ENCODE data around the gene DHRS9.
"Not testable (repeated sequence)": the region's sequence is repeated elsewhere in the genome, so short reads cannot be mapped to it uniquely, and the experiment has no call there.

DHRS9 gene

GRCh38 chr2:169131587-169132512, 62.5 kb downstream of the DHRS9 start:
- DNase-seq (ENCODE audit: low spot score) (peak; percentile 76), FAIRE-seq (peak; percentile 90)

GRCh38 chr2:169134272-169134671, 64.9 kb downstream of the DHRS9 start:
- not testable (repeated sequence) for FAIRE-seq; DNase-seq (ENCODE audit: low spot score)

GRCh38 chr2:169136428-169136827, 67.1 kb downstream of the DHRS9 start:
- not testable (repeated sequence) for FAIRE-seq; DNase-seq (ENCODE audit: low spot score)

DNA sequence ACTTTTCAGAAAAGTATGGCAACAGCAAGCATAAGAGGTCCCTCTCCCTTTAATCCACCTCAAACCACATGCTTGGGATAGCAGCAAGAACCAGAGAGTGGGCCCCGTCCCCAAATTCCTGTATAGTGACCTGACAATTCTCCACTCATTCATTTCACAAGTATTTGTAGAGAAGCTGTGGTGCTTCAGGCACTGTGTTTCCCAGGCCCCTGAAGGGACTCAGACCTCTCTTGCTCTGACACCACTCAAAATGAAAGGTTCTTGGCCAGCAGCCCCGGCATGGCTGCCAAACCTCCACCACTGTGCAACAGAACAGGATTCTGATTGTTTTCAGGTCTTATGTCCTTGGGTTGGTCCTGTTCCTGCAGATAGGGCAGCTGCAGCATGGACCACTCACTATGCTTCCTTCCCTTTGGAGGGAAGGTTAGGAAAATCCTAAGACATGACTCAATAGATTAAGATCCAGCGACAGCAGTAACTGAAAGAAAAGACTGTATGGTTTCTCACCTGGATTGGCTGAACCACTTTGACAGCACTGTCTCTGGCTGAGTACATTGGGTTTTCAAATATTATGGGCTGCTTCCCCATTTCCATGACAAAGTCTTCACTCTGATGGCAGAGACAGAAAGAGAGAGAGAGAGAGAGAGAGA, 67.6 kb downstream of the DHRS9 start:
- FAIRE-seq, result no peak
- DNase-seq (ENCODE audit: low spot score), result no peak

GRCh38 chr2:169137924-169138323, 68.6 kb downstream of the DHRS9 start:
- DNase-seq (ENCODE audit: low spot score), result no peak
- FAIRE-seq, result no peak

DNA sequence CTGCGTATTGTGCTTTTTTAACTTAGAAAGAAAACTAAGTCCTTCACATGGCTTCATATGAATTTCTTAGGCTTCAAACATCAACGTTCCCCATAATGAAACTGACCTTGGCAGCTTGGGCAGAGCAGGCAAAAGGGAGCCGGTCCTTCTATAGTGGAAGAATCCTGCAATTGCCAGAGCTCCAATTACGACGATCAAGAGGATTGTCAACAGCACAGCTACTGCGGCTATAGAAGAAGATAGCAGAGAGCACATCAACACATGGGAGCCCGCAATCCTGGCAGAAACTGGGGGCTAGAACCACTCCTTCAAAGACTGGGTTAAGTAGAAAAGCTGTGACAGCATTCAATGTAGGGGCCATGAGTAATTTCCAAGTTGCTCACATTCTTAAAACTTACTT, 69.8 kb downstream of the DHRS9 start:
- DNase-seq (ENCODE audit: low spot score) (no peak), FAIRE-seq (no peak)

DNA sequence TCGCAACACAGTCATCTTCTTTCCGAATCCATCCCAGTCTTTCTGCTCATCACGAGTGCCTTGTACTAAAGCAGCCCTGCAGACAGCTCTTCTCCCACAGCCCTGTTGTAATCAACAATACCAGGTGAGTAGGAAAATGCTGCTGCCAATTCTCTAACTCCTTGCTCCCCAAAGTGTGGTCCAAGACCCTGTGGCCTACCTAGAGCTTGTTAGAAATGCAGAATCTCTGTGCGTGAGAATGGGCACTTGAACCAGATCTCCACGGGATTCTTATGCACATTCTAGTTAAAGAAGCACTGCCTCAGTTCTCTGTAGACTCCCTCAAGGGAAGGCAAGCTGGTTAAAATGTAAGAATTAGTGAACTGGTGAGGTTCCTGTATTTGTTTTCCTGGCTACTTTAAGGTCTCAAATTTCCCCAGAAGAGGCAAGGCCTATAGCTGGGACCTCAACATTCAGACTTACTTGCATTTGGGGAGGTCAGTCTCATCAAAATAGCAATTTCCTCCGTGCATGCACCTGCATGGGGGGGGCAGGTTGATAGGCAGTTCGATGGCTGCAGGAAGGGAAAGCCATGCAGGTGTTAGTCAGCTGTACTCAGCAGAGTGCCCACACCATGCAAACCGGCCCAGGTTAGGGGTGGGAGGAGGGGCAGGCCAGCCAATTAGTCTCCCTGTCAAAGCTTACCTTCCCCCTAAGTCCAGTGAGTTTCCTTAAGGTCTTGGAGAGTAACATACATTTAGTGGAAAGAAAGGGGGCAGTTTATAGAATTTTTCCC, 70.8 kb downstream of the DHRS9 start:
- no peak for DNase-seq (ENCODE audit: low spot score)
- FAIRE-seq, result no peak

DNA sequence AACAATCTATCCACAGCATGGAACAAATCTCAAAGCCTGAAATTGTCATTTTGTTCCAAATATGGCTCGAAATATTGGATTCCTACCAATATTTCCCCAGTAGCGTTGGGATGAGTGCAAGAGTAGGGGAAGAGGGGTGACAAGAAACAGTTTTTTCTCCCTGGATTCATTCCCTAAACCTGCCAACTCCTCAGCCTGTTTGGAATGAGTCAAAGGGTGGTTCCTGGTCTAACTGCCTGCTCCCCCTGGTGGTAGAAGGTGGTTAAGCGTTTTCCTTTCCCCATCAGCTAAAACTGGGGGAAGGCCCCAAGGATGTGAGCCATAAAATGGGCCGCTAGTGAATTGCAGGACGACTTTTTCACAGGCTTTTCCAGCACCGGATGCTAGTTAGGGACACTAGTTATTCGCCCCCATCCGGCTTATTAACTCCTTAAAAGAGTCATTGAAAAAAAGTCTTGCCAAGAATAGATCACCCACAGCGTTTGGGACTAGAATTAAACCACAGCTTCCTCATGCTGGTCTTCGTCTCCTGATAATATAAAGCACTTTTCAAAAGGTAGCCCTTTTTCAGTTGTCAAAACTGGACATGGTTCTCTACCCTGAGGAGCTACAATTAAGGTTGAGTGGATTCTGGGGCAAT, 72.5 kb downstream of the DHRS9 start:
- peak; percentile 20 for FAIRE-seq
- DNase-seq (ENCODE audit: low spot score), result peak; percentile 25

GRCh38 chr2:169143998-169144397, 74.6 kb downstream of the DHRS9 start:
- DNase-seq (ENCODE audit: low spot score) (no peak), FAIRE-seq (no peak)
